ENCODE results near the gene LACTB.

The LACTB gene

GRCh38 chr15:63076714-63077046 lies 45.0 kb upstream of the LACTB start:
- CTCF ChIA-PET: interaction anchor here (0.8 to 1.3 kb wide), 2 partner anchors 17 to 296 kb away, joined by 4 read pairs; no protein-coding TSS in a partner anchor
- no peaks in the 10 kb centered on the region for H3K9me3 ChIP-seq (ENCODE audit: control insufficient read depth, insufficient read depth, low read depth, low read length)
- H3K27ac ChIP-seq (ENCODE audit: extremely low read depth, low read depth, low read length): no peak overlapping the region
- H3K4me3 ChIP-seq (ENCODE audit: low read depth, low read length): no peak overlapping the region
- H3K36me3 ChIP-seq (ENCODE audit: control insufficient read depth in 2 of 2, insufficient read depth in 1 of 2, low read length in 2 of 2): no peaks in the 10 kb centered on the region
- POLR2A ChIA-PET: no interaction called here
- TF ChIP-seq ZNF112 (tag by site-specific recombination; IDR thresholded peaks at IDR 0.05) (no peak), ZNF19 (tag by site-specific recombination; IDR thresholded peaks at IDR 0.05; ENCODE audit: low read depth) (no peak), ZNF37A (tag by site-specific recombination; IDR thresholded peaks at IDR 0.05) (no peak), OSR2 (tag by site-specific recombination; IDR thresholded peaks at IDR 0.05) (no peak), ZNF580 (tag by site-specific recombination; IDR thresholded peaks at IDR 0.05) (no peak), ZBTB21 (tag by site-specific recombination; IDR thresholded peaks at IDR 0.05) (no peak), ZNF221 (tag by site-specific recombination; IDR thresholded peaks at IDR 0.05; ENCODE audit: borderline replicate concordance) (no peak), ZNF214 (tag by site-specific recombination; IDR thresholded peaks at IDR 0.05; ENCODE audit: borderline replicate concordance) (no peak), ZBTB8A (tag by site-specific recombination; IDR thresholded peaks at IDR 0.05) (no peak), ZNF302 (tag by site-specific recombination; IDR thresholded peaks at IDR 0.05; ENCODE audit: low read depth) (no peak), ZSCAN18 (tag by site-specific recombination; IDR thresholded peaks at IDR 0.05) (no peak), ZNF660 (tag by site-specific recombination; IDR thresholded peaks at IDR 0.05) (no peak), ZNF555 (tag by site-specific recombination; conservative IDR thresholded peaks at IDR 0.05) (no peak)
- no peaks in the 10 kb centered on the region for H3K4me1 ChIP-seq (ENCODE audit: control insufficient read depth, insufficient read depth, low read length)

GRCh38 chr15:63077952-63078351 lies 43.7 kb upstream of the LACTB start:
- no peak overlapping the region for H3K4me3 ChIP-seq (ENCODE audit: low read depth, low read length)
- no peaks in the 10 kb centered on the region for H3K36me3 ChIP-seq (ENCODE audit: control insufficient read depth in 2 of 2, insufficient read depth in 1 of 2, low read length in 2 of 2)
- TF ChIP-seq ZNF518A (tag by site-specific recombination; conservative IDR thresholded peaks at IDR 0.05; ENCODE audit: low read depth): no peak
- no peak for TF ChIP-seq ATF2 (tag by site-specific recombination; IDR thresholded peaks at IDR 0.05; ENCODE audit: low read depth)
- TF ChIP-seq ZNF580 (tag by site-specific recombination; IDR thresholded peaks at IDR 0.05): no peak
- TF ChIP-seq ZNF157 (tag by site-specific recombination; IDR thresholded peaks at IDR 0.05): no peak
- TF ChIP-seq ZNF366 (tag by site-specific recombination; conservative IDR thresholded peaks at IDR 0.05): no peak
- no peak for TF ChIP-seq ZNF155 (tag by site-specific recombination; IDR thresholded peaks at IDR 0.05)
- TF ChIP-seq ZNF558 (tag by site-specific recombination; IDR thresholded peaks at IDR 0.05): no peak
- no peak for TF ChIP-seq ZNF23 (tag by site-specific recombination; IDR thresholded peaks at IDR 0.05; ENCODE audit: borderline replicate concordance)
- TF ChIP-seq ZNF140 (tag by site-specific recombination; IDR thresholded peaks at IDR 0.05): no peak
- no peak for TF ChIP-seq ZNF266 (tag by site-specific recombination; IDR thresholded peaks at IDR 0.05; ENCODE audit: low read depth)
- TF ChIP-seq ZNF37A (tag by site-specific recombination; IDR thresholded peaks at IDR 0.05): no peak
- no peaks in the 10 kb centered on the region for H3K4me1 ChIP-seq (ENCODE audit: control insufficient read depth, insufficient read depth, low read length)
- H3K9me3 ChIP-seq (ENCODE audit: control insufficient read depth, insufficient read depth, low read depth, low read length): no peaks in the 10 kb centered on the region
- no peak overlapping the region for H3K27ac ChIP-seq (ENCODE audit: extremely low read depth, low read depth, low read length)
- ChIA-PET CTCF (interaction anchor here (0.5 to 0.9 kb wide), 3 partner anchors 16 to 1088 kb away, joined by 3 to 4 read pairs (median 4); no protein-coding TSS in a partner anchor), POLR2A (no interaction called here)
